HG02981 (cell line): ENCODE data around the gene RNF182.
"Not testable (repeated sequence)": the region's sequence is repeated elsewhere in the genome, so short reads cannot be mapped to it uniquely, and the experiment has no call there.

Experiments
- ATAC-seq: cut with Tn5 transposase; IDR thresholded peaks from one replicate; pipeline ENCODE4 v1.9.1; 2021; ENCODE audit warnings: mild to moderate bottlenecking, moderate library complexity; ENCODE audit not compliant: unreplicated experiment

Gene RNF182

GRCh38 chr6:13916230-13916944 lies 8.4 kb upstream of the RNF182 start:
- ATAC-seq: no peak

GRCh38 chr6:13917141-13917540 lies 7.6 kb upstream of the RNF182 start:
- ATAC-seq: no peak

GRCh38 chr6:13918686-13919250 lies 6.0 kb upstream of the RNF182 start:
- ATAC-seq: no peak

- ATAC-seq: no peak
These were observed 4.9 kb upstream of the RNF182 start for GRCh38 chr6:13919861-13920260.

GRCh38 chr6:13920552-13920951 lies 4.2 kb upstream of the RNF182 start:
- ATAC-seq: no peak

GRCh38 chr6:13922750-13923149 lies 2.0 kb upstream of the RNF182 start:
- ATAC-seq: no peak

- no peak for ATAC-seq
These were observed 1.1 kb upstream of the RNF182 start for GRCh38 chr6:13923527-13924145.

- ATAC-seq: no peak
These were observed 405 bp upstream of the RNF182 start for GRCh38 chr6:13924146-13924948.

- no peak for ATAC-seq
These were observed 1.6 kb downstream of the RNF182 start for GRCh38 chr6:13926378-13926777.

- no peak for ATAC-seq
These were observed 2.5 kb downstream of the RNF182 start for GRCh38 chr6:13927203-13927602.

GRCh38 chr6:13929196-13929595 lies 4.4 kb downstream of the RNF182 start:
- ATAC-seq: no peak

GRCh38 chr6:13931797-13932402 lies 7.1 kb downstream of the RNF182 start:
- no peak for ATAC-seq

- ATAC-seq: no peak
These were observed 8.0 kb downstream of the RNF182 start for GRCh38 chr6:13932785-13933184.

GRCh38 chr6:13934721-13935120 lies 10.0 kb downstream of the RNF182 start:
- no peak for ATAC-seq

- no peak for ATAC-seq
These were observed 10.6 kb downstream of the RNF182 start for GRCh38 chr6:13935190-13935880.

GRCh38 chr6:13935881-13936261 lies 11.1 kb downstream of the RNF182 start:
- ATAC-seq: not testable (repeated sequence)

GRCh38 chr6:13941902-13942301 lies 17.1 kb downstream of the RNF182 start:
- ATAC-seq: no peak

- no peak for ATAC-seq
These were observed 19.2 kb downstream of the RNF182 start for GRCh38 chr6:13943943-13944342.

- ATAC-seq: no peak
These were observed 21.8 kb downstream of the RNF182 start for GRCh38 chr6:13946506-13946905.

- ATAC-seq: no peak
These were observed 22.9 kb downstream of the RNF182 start for GRCh38 chr6:13947611-13948178.
